HG03469 (cell line): ENCODE measurements around the gene WDR43.

Experiments used
- ATAC-seq: cut with Tn5 transposase; IDR thresholded peaks from one replicate; pipeline ENCODE4 v1.9.1; 2021; ENCODE audit warnings: mild to moderate bottlenecking, moderate library complexity, moderate number of reproducible peaks; ENCODE audit not compliant: unreplicated experiment

WDR43 gene

GRCh38 chr2:28993206-28993960 lies 98.9 kb downstream of the WDR43 start:
- ATAC-seq: no peak

GRCh38 chr2:28994074-28994473 lies 99.6 kb downstream of the WDR43 start:
- ATAC-seq: no peak

- ATAC-seq: no peak
Measured at GRCh38 chr2:28994679-28995078, 100.2 kb downstream of the WDR43 start.

- no peak for ATAC-seq
Measured at GRCh38 chr2:28995765-28996750, 101.6 kb downstream of the WDR43 start.

- ATAC-seq: no peak
Measured at GRCh38 chr2:28997237-28997846, 102.9 kb downstream of the WDR43 start.
